GM12801 (cell line): ENCODE measurements around the gene INF2.

Source experiments
- TF ChIP-seq, protein P1 (sequence below): IDR thresholded peaks from one replicate; pipeline ENCODE4 v1.5.1; 2011; ENCODE audit warnings: control low read depth; ENCODE audit not compliant: insufficient read length; ENCODE audit errors: extremely low read depth

Gene INF2

DNA sequence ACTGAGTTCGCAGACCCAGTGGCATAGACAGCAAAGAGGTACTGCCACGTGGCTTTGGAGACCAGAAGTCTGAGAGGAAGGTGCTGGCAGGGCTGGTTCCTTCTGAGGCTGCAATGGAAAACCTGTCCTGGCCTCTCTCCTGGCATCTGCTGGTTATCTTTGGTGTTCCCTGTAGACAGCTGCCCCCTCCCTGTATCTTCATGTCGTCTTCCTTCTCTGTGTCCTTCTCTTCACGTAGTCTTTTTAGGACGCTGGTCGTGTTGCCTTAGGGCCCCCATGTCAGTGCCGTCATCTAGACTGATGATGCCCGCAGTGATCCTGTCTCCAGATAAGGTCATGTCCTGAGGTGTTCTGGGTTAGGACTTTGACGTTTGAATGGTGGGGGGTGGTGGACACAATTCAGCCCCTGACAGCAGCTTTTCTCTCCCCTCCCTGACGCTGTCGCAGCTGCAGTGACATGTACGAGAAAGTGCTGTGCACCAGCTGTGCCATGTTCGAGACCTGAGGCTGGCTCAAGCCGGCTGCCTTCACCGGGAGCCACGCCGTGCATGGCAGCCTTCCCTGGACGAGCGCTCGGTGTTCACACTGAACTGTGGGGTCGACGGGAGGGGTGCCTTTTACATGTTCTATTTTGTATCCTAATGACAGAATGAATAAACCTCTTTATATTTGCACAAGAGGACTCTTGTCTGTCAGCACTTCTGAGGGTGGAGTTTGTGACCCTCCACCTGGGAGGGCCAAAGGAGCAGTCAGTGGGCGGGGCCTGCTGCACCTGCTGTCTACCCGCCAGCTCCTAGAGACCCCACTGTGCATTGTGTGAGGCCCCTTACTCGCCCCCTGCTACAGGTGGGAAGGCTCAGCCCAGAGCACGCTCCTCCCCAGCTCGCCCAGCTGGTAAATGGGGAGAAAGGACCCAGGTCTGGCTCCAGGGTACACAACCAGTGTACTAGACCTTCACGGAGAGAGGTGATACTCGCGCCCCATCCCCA lies 69.9 kb downstream of the INF2 start:
- TF ChIP-seq, protein P1, sequence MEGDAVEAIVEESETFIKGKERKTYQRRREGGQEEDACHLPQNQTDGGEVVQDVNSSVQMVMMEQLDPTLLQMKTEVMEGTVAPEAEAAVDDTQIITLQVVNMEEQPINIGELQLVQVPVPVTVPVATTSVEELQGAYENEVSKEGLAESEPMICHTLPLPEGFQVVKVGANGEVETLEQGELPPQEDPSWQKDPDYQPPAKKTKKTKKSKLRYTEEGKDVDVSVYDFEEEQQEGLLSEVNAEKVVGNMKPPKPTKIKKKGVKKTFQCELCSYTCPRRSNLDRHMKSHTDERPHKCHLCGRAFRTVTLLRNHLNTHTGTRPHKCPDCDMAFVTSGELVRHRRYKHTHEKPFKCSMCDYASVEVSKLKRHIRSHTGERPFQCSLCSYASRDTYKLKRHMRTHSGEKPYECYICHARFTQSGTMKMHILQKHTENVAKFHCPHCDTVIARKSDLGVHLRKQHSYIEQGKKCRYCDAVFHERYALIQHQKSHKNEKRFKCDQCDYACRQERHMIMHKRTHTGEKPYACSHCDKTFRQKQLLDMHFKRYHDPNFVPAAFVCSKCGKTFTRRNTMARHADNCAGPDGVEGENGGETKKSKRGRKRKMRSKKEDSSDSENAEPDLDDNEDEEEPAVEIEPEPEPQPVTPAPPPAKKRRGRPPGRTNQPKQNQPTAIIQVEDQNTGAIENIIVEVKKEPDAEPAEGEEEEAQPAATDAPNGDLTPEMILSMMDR: no peak

DNA sequence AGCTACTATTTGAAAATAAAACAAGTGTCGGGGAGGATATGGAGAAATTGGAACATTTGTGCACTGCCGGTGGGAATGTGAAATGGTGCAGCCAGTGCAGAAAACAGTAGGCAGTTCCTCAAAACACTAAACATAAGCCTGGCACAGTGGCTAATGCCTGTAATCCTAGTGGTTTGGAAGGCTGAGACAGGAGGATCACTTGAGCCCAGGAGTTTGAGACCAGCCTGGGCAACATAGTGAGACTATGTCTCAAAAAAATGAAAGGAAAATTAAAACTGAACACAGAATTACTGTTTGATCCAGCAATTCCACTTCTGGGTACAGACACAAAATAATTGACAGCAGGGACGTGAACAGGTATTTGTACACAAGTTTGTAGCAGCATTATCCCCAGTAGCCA lies 76.1 kb downstream of the INF2 start:
- TF ChIP-seq, protein P1: no peak

DNA sequence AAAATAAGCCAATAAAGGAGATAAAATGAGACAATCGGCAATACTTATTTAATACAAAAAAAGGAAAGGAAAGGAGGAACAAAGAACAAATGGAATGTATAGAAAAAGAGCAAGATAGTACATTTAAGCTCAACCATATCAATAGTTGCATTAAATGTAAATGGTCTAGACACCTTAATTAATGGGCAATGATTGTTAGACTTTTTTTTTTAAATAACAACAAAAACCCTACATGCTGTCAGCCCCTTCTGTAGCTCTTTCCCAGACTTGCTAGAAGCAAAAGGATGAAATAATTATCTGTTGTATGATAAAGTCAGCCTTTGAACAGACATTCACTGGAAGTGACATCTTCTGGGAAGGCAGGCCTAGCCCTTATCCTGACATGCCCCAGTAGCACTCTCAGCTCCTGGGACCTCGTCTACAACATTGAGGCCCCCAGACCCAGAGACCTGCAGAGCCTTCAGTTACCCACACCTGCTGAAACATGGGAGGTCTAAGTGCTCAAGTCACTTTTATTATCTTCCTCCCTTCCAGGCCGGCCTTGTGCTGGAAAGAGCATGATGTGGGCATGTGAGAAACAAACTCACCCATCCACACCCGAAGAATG lies 76.9 kb downstream of the INF2 start:
- TF ChIP-seq, protein P1: no peak

DNA sequence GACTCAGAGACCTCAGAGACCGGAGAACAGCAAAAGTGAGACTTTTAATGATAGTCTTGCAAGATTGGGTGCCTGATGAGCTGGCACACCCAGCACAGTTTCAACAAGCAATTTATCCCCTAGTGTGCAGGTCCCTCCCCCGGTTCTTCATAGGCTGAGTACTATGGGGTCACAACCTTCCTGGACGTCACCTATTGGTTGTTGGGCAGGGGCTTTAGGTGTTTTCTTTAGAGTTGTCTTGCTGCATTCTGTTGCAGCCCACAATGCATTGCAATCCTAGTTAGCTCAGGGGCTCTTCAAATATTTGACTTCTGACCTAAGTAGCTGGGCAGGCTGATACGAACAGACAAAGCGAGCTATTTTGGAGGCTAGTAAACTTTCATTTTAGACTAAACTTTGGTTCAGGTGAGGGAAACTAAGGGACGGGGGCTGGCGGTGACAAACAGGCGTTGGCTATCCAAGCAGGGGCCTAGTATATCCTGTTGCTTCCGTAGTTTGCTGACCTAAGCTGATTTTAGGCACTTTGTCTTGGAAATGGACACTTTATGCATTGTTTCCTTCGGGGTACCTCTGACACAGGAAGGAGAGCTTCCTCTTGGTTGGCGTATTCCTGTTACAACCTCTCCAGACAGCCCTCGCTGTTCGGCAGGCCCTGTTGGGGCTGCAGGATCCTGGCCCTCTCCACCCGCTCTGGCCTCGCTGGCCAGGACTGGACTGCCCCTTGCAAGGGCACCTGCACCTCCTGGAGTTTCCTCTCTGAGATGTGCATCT lies 77.6 kb downstream of the INF2 start:
- TF ChIP-seq, protein P1: no peak

DNA sequence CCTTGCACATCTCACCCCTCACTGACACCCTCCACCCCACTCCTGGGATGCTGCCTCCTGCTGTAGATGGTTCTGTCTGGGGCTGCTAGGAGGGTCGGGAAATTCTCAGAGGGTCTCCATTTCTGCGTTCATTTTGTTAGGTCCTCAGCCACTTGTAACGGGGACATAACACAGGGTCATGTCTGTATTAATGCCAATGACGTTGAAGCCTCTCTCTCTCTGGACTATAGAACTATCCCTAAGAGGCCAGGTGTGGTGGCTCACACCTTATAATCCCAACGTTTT lies 78.2 kb downstream of the INF2 start:
- TF ChIP-seq, protein P1: no peak

GRCh38 chr14:104768437-104769323 lies 79.3 kb downstream of the INF2 start:
- TF ChIP-seq, protein P1: peak; percentile 38
